Fibroblast of lung (primary cell): Measurements from ENCODE around the gene KLHDC7A. TPM values are rescaled to one million over a fixed set of nuclear protein-coding genes. Genes with fewer than 3 reads are reported as not detected.

ENCODE experiments used
- DNase-seq, 2 donors: peaks; one replicate each; pipeline versions ENCODE4 v3.0.0 to v3.0.0-alpha.2; 2010; ENCODE audit warnings: low read depth in 2 of 2
- H2AFZ ChIP-seq: 2 replicates; pipeline ENCODE4 v1.5.1; 2012; ENCODE audit warnings: low read length, control low read depth, inconsistent platforms
- H3K27ac ChIP-seq: 2 replicates; pipeline ENCODE4 v1.5.1; 2011; ENCODE audit warnings: low read length, control low read depth; ENCODE audit not compliant: insufficient read depth
- H3K27me3 ChIP-seq: 2 replicates; pipeline ENCODE4 v1.5.1; 2011; ENCODE audit warnings: mild to moderate bottlenecking, low read length; ENCODE audit not compliant: control insufficient read depth, insufficient read depth
- H3K36me3 ChIP-seq: 2 replicates; pipeline ENCODE4 v1.5.1; 2011; ENCODE audit warnings: low read length; ENCODE audit not compliant: control insufficient read depth, insufficient read depth
- H3K4me1 ChIP-seq: 2 replicates; pipeline ENCODE4 v1.5.1; 2011; ENCODE audit warnings: low read length; ENCODE audit not compliant: control insufficient read depth, insufficient read depth; ENCODE audit errors: extremely low read depth
- H3K4me2 ChIP-seq: 2 replicates; pipeline ENCODE4 v1.5.1; 2011; ENCODE audit warnings: low read length, control low read depth; ENCODE audit not compliant: insufficient read depth; ENCODE audit errors: extremely low read depth
- H3K4me3 ChIP-seq, 4 experiments: fragments of 200-600 bp in 1 of 4; sonication (generic) in 1 of 4; replicated peaks in 1 of 4; 2 replicates each; pipeline ENCODE4 v1.5.1; 2011 to 2016; ENCODE audit warnings: low read length in 4 of 4, low read depth in 3 of 4, mild to moderate bottlenecking in 3 of 4, control low read depth in 2 of 4, inconsistent platforms in 1 of 4, mixed read lengths in 1 of 4; ENCODE audit not compliant: insufficient read depth in 1 of 4; ENCODE audit errors: control extremely low read depth in 1 of 4
- H3K79me2 ChIP-seq: 2 replicates; pipeline ENCODE4 v1.5.1; 2012; ENCODE audit warnings: mild to moderate bottlenecking, low read length, inconsistent platforms; ENCODE audit not compliant: control insufficient read depth, insufficient read depth
- H3K9ac ChIP-seq: 2 replicates; pipeline ENCODE4 v1.5.1; 2011; ENCODE audit warnings: mild to moderate bottlenecking, low read length, control low read depth; ENCODE audit not compliant: insufficient read depth
- H3K9me3 ChIP-seq: 2 replicates; pipeline ENCODE4 v1.5.1; 2012; ENCODE audit warnings: low read depth, low read length; ENCODE audit not compliant: control insufficient read depth, insufficient read depth
- H4K20me1 ChIP-seq: 2 replicates; pipeline ENCODE4 v1.5.1; 2011; ENCODE audit warnings: low read length; ENCODE audit not compliant: control insufficient read depth, insufficient read depth; ENCODE audit errors: extremely low read depth
- EZH2 ChIP-seq: IDR thresholded peaks from 2 replicates; pipeline ENCODE4 v1.5.1; 2012; ENCODE audit warnings: low read length, control low read depth, mild to moderate bottlenecking; ENCODE audit errors: missing control alignments
- polyA plus RNA-seq, 2 donors: library from polyadenylated mRNA; depleted of rRNA in 1 of 2; stranded (reverse) in 1 of 2; unstranded in 1 of 2; fragments of >200 nt; gene quantifications; 2 replicates each; pipeline ENCODE4 v1.2.1, GENCODE V29; 2011 to 2012; ENCODE audit warnings: missing spikeins in 1 of 2
- total RNA-seq: library from RNA; depleted of rRNA; stranded (reverse); fragments of >200 nt; gene quantifications from 2 replicates; pipeline ENCODE4 v1.2.1, GENCODE V29; 2014
- TF ChIP-seq, protein P1 (sequence below), 2 donors: IDR thresholded peaks in 1 of 2; conservative IDR thresholded peaks in 1 of 2; 1 replicate in 1 of 2; 2 replicates in 1 of 2; pipeline ENCODE4 v1.5.1; 2011 to 2012; ENCODE audit warnings: low read length in 2 of 2, control low read depth in 1 of 2, inconsistent platforms in 1 of 2, low read depth in 1 of 2, mild to moderate bottlenecking in 1 of 2

KLHDC7A gene
- total and polyA plus RNA-seq, 2 donors (not counting 1 experiment from before 2014, with no cell fraction given), result not detected

DNA sequence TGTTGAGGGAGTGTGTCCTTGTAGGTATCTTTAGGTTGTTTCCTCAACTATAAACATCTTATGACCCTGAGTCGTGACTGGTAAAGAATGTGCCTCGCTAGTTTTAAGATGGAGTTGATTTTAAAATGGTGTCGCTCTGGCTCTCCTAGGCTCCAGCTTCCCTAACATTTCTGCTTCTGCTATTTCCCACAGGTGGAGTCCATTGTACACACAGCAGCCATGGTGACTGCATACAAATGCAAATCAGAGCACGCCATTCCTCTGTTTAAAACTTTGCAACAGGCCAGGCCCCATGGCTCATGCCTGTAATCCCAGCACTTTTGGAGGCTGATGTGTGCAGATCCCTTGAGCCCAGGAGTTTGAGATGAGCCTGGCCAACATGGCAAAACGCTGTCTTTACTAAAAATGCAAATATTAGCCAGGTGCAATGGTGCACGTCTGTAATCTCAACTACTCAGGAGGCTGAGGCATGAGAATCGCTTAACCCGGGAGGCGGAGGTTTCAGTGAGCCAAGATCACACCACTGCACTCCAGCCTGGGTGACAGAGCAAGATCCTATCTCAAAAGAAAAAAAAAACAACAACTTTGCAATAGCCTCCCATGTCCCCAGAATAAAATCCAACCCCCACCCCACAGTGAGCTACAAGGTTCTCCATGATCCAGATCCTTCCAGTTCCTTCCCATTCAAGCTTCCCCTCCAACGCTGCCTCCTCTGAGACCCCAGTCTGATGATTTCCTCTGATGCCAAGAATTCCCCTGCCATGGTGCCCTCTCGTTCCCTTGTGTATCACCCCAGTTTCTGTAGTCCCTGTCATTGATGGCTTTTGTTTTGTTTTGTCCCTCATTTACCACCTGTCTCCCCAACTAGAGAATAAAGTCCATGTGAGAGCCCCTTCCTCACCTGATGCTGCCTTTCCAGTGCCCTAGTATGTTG lies 36.9 kb upstream of the KLHDC7A start:
- Histone ChIP-seq H3K9me3 (no peaks in the 10 kb centered on the region), H3K4me1 (no peaks in the 10 kb centered on the region), H3K4me2 (no peak overlapping the region), H4K20me1 (no peaks in the 10 kb centered on the region), H3K4me3 (no peak overlapping the region), H3K27ac (no peak overlapping the region), H2AFZ (no peak overlapping the region), H3K36me3 (no peaks in the 10 kb centered on the region), H3K79me2 (no peaks in the 10 kb centered on the region), H3K27me3 (no peaks in the 10 kb centered on the region), H3K9ac (no peak overlapping the region)
- no peak for DNase-seq
- no peak for TF ChIP-seq EZH2
- TF ChIP-seq, protein P1, sequence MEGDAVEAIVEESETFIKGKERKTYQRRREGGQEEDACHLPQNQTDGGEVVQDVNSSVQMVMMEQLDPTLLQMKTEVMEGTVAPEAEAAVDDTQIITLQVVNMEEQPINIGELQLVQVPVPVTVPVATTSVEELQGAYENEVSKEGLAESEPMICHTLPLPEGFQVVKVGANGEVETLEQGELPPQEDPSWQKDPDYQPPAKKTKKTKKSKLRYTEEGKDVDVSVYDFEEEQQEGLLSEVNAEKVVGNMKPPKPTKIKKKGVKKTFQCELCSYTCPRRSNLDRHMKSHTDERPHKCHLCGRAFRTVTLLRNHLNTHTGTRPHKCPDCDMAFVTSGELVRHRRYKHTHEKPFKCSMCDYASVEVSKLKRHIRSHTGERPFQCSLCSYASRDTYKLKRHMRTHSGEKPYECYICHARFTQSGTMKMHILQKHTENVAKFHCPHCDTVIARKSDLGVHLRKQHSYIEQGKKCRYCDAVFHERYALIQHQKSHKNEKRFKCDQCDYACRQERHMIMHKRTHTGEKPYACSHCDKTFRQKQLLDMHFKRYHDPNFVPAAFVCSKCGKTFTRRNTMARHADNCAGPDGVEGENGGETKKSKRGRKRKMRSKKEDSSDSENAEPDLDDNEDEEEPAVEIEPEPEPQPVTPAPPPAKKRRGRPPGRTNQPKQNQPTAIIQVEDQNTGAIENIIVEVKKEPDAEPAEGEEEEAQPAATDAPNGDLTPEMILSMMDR (conservative IDR thresholded peaks at IDR 0.05 in 1 of 2, IDR thresholded peaks at IDR 0.05 in 1 of 2; ENCODE audit: low read depth in 1 of 2, low read length in 2 of 2), result no peak

DNA sequence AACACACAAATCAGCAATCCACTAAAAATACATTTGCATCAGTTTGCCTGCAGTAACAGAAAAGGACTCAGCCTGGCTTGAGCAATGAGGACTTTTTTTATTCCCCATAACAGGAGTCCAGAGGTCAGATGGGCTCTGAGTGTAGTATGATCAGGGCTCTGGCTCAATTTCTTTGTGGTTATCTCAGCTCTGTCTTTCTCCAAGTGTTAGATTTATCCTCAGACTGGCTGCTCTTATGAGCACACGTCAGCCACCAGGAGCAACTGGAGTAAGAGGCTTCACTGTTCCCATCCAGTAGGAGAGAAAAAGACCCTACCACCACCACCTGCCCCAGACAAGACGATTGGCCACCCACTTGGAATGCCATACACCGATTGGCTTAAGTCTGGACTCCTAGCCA lies 36.2 kb upstream of the KLHDC7A start:
- no peaks in the 10 kb centered on the region for H3K4me1 ChIP-seq
- H3K9me3 ChIP-seq, result no peaks in the 10 kb centered on the region
- TF ChIP-seq, protein P1 (conservative IDR thresholded peaks at IDR 0.05 in 1 of 2, IDR thresholded peaks at IDR 0.05 in 1 of 2; ENCODE audit: low read depth in 1 of 2, low read length in 2 of 2), result no peak
- TF ChIP-seq EZH2, result no peak
- no peak overlapping the region for H3K4me3 ChIP-seq
- no peak for DNase-seq
- no peak overlapping the region for H3K27ac ChIP-seq
- H3K36me3 ChIP-seq, result no peaks in the 10 kb centered on the region
- H3K4me2 ChIP-seq, result no peak overlapping the region
- H2AFZ ChIP-seq, result no peak overlapping the region
- H3K79me2 ChIP-seq, result no peaks in the 10 kb centered on the region
- no peaks in the 10 kb centered on the region for H4K20me1 ChIP-seq
- no peak overlapping the region for H3K9ac ChIP-seq
- no peaks in the 10 kb centered on the region for H3K27me3 ChIP-seq

DNA sequence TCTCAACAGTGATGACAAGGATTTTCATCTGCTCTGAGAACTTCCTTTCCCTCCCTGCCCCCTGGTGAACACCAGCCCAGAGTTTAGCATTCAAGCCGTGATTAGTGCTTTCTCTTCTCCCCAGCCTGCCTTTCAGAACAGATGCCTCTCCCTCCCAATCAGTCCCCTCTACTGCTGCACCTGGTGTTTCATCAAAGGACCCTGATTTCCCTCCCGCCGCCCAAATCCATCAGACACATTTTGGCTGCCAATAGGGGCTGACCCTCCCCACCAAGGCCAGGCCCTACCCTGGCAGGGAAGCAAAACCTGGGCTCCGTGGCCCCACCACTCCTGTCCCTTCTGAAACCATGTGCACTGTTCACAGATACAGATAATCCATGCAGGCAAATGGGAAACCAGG lies 34.0 kb upstream of the KLHDC7A start:
- H3K79me2 ChIP-seq, result no peaks in the 10 kb centered on the region
- no peak overlapping the region for H3K27ac ChIP-seq
- no peak overlapping the region for H3K4me2 ChIP-seq
- TF ChIP-seq, protein P1 (conservative IDR thresholded peaks at IDR 0.05 in 1 of 2, IDR thresholded peaks at IDR 0.05 in 1 of 2; ENCODE audit: low read depth in 1 of 2, low read length in 2 of 2), result no peak
- no peak for TF ChIP-seq EZH2
- H3K4me1 ChIP-seq, result no peaks in the 10 kb centered on the region
- no peaks in the 10 kb centered on the region for H3K27me3 ChIP-seq
- no peaks in the 10 kb centered on the region for H3K36me3 ChIP-seq
- H3K4me3 ChIP-seq, result no peak overlapping the region
- no peak overlapping the region for H3K9ac ChIP-seq
- H3K9me3 ChIP-seq, result no peaks in the 10 kb centered on the region
- no peaks in the 10 kb centered on the region for H4K20me1 ChIP-seq
- no peak for DNase-seq
- H2AFZ ChIP-seq, result no peak overlapping the region
